ENCODE data around the gene ST6GALNAC6.
A peak's percentile ranks its signal among the peaks of the same experiment; 100 is the strongest.

Gene ST6GALNAC6

GRCh38 chr9:127925959-127926905 lies 26.8 kb upstream of the ST6GALNAC6 start:
- peaks cover 40% of the 10 kb centered on the region for H3K4me1 ChIP-seq (ENCODE audit: control insufficient read depth, insufficient read depth, low read length, poor library complexity, severe bottlenecking)
- no peaks in the 10 kb centered on the region for H3K36me3 ChIP-seq (ENCODE audit: control insufficient read depth, insufficient read depth, low read length)
- no peak overlapping the region for H3K27ac ChIP-seq (ENCODE audit: insufficient read depth, low read length, poor library complexity, severe bottlenecking)
- no peaks in the 10 kb centered on the region for H3K27me3 ChIP-seq (replicated peaks; ENCODE audit: control insufficient read depth, insufficient read depth, low read length, poor library complexity, severe bottlenecking)
- no peak for DNase-seq
- H3K4me3 ChIP-seq (ENCODE audit: insufficient read depth, low read depth, low read length, poor library complexity, severe bottlenecking): peak overlapping the region; percentile 56
- H3K9me3 ChIP-seq (ENCODE audit: control insufficient read depth, low read length): no peaks in the 10 kb centered on the region

- no peaks in the 10 kb centered on the region for H3K27me3 ChIP-seq (replicated peaks; ENCODE audit: control insufficient read depth, insufficient read depth, low read length, poor library complexity, severe bottlenecking)
- H3K4me3 ChIP-seq (ENCODE audit: insufficient read depth, low read depth, low read length, poor library complexity, severe bottlenecking): no peak overlapping the region
- H3K9me3 ChIP-seq (ENCODE audit: control insufficient read depth, low read length): no peaks in the 10 kb centered on the region
- H3K27ac ChIP-seq (ENCODE audit: insufficient read depth, low read length, poor library complexity, severe bottlenecking): no peak overlapping the region
- no peaks in the 10 kb centered on the region for H3K36me3 ChIP-seq (ENCODE audit: control insufficient read depth, insufficient read depth, low read length)
- no peak for DNase-seq
- H3K4me1 ChIP-seq (ENCODE audit: control insufficient read depth, insufficient read depth, low read length, poor library complexity, severe bottlenecking): peaks cover 28% of the 10 kb centered on the region
These were observed 25.5 kb upstream of the ST6GALNAC6 start for GRCh38 chr9:127924736-127925444.

- Histone ChIP-seq H3K4me3 (ENCODE audit: insufficient read depth, low read depth, low read length, poor library complexity, severe bottlenecking) (no peak overlapping the region), H3K4me1 (ENCODE audit: control insufficient read depth, insufficient read depth, low read length, poor library complexity, severe bottlenecking) (peaks cover 28% of the 10 kb centered on the region), H3K27ac (ENCODE audit: insufficient read depth, low read length, poor library complexity, severe bottlenecking) (no peak overlapping the region), H3K27me3 (replicated peaks; ENCODE audit: control insufficient read depth, insufficient read depth, low read length, poor library complexity, severe bottlenecking) (no peaks in the 10 kb centered on the region), H3K9me3 (ENCODE audit: control insufficient read depth, low read length) (no peaks in the 10 kb centered on the region), H3K36me3 (ENCODE audit: control insufficient read depth, insufficient read depth, low read length) (no peaks in the 10 kb centered on the region)
- DNase-seq: no peak
These were observed 24.4 kb upstream of the ST6GALNAC6 start for GRCh38 chr9:127923771-127924170.

- no peak for DNase-seq
- H3K9me3 ChIP-seq (ENCODE audit: control insufficient read depth, low read length): no peaks in the 10 kb centered on the region
- H3K4me3 ChIP-seq (ENCODE audit: insufficient read depth, low read depth, low read length, poor library complexity, severe bottlenecking): no peak overlapping the region
- no peaks in the 10 kb centered on the region for H3K27me3 ChIP-seq (replicated peaks; ENCODE audit: control insufficient read depth, insufficient read depth, low read length, poor library complexity, severe bottlenecking)
- no peaks in the 10 kb centered on the region for H3K36me3 ChIP-seq (ENCODE audit: control insufficient read depth, insufficient read depth, low read length)
- peaks cover 28% of the 10 kb centered on the region for H3K4me1 ChIP-seq (ENCODE audit: control insufficient read depth, insufficient read depth, low read length, poor library complexity, severe bottlenecking)
- no peak overlapping the region for H3K27ac ChIP-seq (ENCODE audit: insufficient read depth, low read length, poor library complexity, severe bottlenecking)
These were observed 23.6 kb upstream of the ST6GALNAC6 start for GRCh38 chr9:127923046-127923445.

GRCh38 chr9:127921557-127922120 lies 22.2 kb upstream of the ST6GALNAC6 start:
- Histone ChIP-seq H3K4me1 (ENCODE audit: control insufficient read depth, insufficient read depth, low read length, poor library complexity, severe bottlenecking) (peaks cover 27% of the 10 kb centered on the region), H3K27ac (ENCODE audit: insufficient read depth, low read length, poor library complexity, severe bottlenecking) (no peak overlapping the region), H3K36me3 (ENCODE audit: control insufficient read depth, insufficient read depth, low read length) (no peaks in the 10 kb centered on the region), H3K4me3 (ENCODE audit: insufficient read depth, low read depth, low read length, poor library complexity, severe bottlenecking) (peak overlapping the region; percentile 36), H3K27me3 (replicated peaks; ENCODE audit: control insufficient read depth, insufficient read depth, low read length, poor library complexity, severe bottlenecking) (no peaks in the 10 kb centered on the region), H3K9me3 (ENCODE audit: control insufficient read depth, low read length) (no peaks in the 10 kb centered on the region)
- DNase-seq: peak; percentile 50 to 71 (median 61)

- Histone ChIP-seq H3K4me1 (ENCODE audit: control insufficient read depth, insufficient read depth, low read length, poor library complexity, severe bottlenecking) (peaks cover 32% of the 10 kb centered on the region), H3K27me3 (replicated peaks; ENCODE audit: control insufficient read depth, insufficient read depth, low read length, poor library complexity, severe bottlenecking) (no peaks in the 10 kb centered on the region), H3K27ac (ENCODE audit: insufficient read depth, low read length, poor library complexity, severe bottlenecking) (no peak overlapping the region), H3K9me3 (ENCODE audit: control insufficient read depth, low read length) (no peaks in the 10 kb centered on the region), H3K4me3 (ENCODE audit: insufficient read depth, low read depth, low read length, poor library complexity, severe bottlenecking) (no peak overlapping the region), H3K36me3 (ENCODE audit: control insufficient read depth, insufficient read depth, low read length) (no peaks in the 10 kb centered on the region)
- DNase-seq: no peak
These were observed 21.4 kb upstream of the ST6GALNAC6 start for GRCh38 chr9:127920794-127921193.

DNA sequence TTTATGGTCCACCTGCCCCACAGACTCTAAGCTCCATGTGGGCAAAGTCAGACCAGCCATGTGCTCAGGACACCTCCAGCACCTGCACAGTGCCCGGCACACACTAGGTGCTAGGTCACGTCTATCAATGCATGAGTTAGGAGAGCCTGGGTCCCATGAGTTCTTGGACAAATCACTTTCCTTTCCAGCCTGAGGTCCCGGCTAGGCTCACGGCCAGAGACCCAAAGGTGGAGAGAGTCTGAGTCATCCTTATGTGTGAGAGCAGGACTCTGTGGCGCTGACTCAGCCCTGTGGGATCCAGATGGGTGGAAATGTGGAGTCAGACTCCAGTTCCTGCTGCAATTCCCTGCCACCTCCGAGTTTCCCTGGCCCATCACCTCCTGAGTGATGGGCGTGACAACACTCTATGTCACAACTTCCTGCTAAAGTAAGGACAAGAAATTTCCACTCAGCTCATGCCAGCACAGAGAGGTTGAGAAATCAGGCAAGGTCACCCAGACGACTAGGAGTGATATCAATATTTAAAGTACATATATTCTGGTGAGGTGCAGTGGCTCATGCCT lies 19.9 kb upstream of the ST6GALNAC6 start:
- no peak for DNase-seq
- Histone ChIP-seq H3K27me3 (replicated peaks; ENCODE audit: control insufficient read depth, insufficient read depth, low read length, poor library complexity, severe bottlenecking) (no peaks in the 10 kb centered on the region), H3K27ac (ENCODE audit: insufficient read depth, low read length, poor library complexity, severe bottlenecking) (no peak overlapping the region), H3K9me3 (ENCODE audit: control insufficient read depth, low read length) (no peaks in the 10 kb centered on the region), H3K4me1 (ENCODE audit: control insufficient read depth, insufficient read depth, low read length, poor library complexity, severe bottlenecking) (peaks cover 37% of the 10 kb centered on the region), H3K36me3 (ENCODE audit: control insufficient read depth, insufficient read depth, low read length) (no peaks in the 10 kb centered on the region), H3K4me3 (ENCODE audit: insufficient read depth, low read depth, low read length, poor library complexity, severe bottlenecking) (no peak overlapping the region)

DNA sequence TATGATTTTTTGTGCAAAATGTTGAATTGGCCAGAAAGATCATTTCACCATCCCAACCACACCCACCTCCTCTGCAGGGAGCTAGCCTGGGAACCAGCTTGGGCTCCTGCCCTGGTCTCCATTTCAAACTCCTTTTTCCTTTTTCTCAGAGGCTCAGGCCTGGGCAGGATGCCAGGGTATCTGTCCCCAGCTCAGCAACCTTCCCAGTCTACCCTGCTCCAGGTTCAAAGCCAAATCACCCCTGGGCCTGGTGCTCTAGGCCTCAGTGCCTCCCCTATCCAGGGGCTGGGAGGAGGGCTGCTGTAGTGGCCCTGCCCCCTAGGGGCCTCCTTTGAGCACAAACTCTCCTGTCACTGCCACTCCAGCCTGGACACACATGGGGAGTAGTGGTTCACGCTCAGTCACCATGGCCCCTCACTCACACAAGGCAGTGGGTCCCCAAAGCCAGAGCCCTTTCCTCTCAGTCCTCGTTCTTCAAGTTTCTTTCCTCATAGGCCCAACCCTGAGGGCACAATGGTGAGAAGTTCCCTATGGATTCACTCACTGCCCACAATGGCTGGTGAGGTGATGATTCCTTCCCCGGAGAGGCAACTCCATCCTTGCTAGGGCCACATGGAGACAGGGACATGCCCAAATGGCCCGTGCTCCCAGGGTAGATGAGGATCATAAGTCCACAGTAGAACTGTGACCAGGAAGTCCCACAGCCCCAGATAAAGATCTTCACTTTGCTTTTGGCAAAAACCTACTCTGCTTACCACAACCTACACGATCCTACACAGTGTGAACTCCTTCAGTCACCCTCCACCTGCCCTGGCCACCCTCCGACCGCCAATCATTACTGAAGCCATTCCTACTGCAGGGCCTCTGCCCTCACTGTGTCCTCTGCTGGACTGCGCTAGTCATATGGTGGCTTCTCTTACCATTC lies 19.0 kb upstream of the ST6GALNAC6 start:
- Histone ChIP-seq H3K9me3 (ENCODE audit: control insufficient read depth, low read length) (no peaks in the 10 kb centered on the region), H3K27me3 (replicated peaks; ENCODE audit: control insufficient read depth, insufficient read depth, low read length, poor library complexity, severe bottlenecking) (no peaks in the 10 kb centered on the region), H3K4me3 (ENCODE audit: insufficient read depth, low read depth, low read length, poor library complexity, severe bottlenecking) (no peak overlapping the region), H3K36me3 (ENCODE audit: control insufficient read depth, insufficient read depth, low read length) (no peaks in the 10 kb centered on the region), H3K4me1 (ENCODE audit: control insufficient read depth, insufficient read depth, low read length, poor library complexity, severe bottlenecking) (peaks cover 37% of the 10 kb centered on the region), H3K27ac (ENCODE audit: insufficient read depth, low read length, poor library complexity, severe bottlenecking) (no peak overlapping the region)
- DNase-seq: no peak

- no peaks in the 10 kb centered on the region for H3K27me3 ChIP-seq (replicated peaks; ENCODE audit: control insufficient read depth, insufficient read depth, low read length, poor library complexity, severe bottlenecking)
- H3K4me1 ChIP-seq (ENCODE audit: control insufficient read depth, insufficient read depth, low read length, poor library complexity, severe bottlenecking): peaks cover 37% of the 10 kb centered on the region
- H3K27ac ChIP-seq (ENCODE audit: insufficient read depth, low read length, poor library complexity, severe bottlenecking): peak overlapping the region; percentile 21
- H3K4me3 ChIP-seq (ENCODE audit: insufficient read depth, low read depth, low read length, poor library complexity, severe bottlenecking): peak overlapping the region; percentile 44
- no peaks in the 10 kb centered on the region for H3K36me3 ChIP-seq (ENCODE audit: control insufficient read depth, insufficient read depth, low read length)
- DNase-seq: no peak
- H3K9me3 ChIP-seq (ENCODE audit: control insufficient read depth, low read length): no peaks in the 10 kb centered on the region
These were observed 18.2 kb upstream of the ST6GALNAC6 start for GRCh38 chr9:127917603-127918002.

Measured in effector memory CD4-positive, alpha-beta T cell (primary cell).